Endothelial cell of umbilical vein (primary cell): ENCODE results near the gene AMN1.

Source experiments
- EZH2 ChIP-seq: IDR thresholded peaks from 2 replicates; pipeline ENCODE4 v1.6.1; 2012; ENCODE audit warnings: borderline replicate concordance, low read depth, mild to moderate bottlenecking, moderate library complexity, low read length, inconsistent platforms; ENCODE audit not compliant: severe bottlenecking
- MYC ChIP-seq: IDR thresholded peaks from one replicate; pipeline ENCODE4 v1.6.1; 2011; ENCODE audit warnings: mild to moderate bottlenecking, low read depth, low read length
- POLR2A ChIP-seq: IDR thresholded peaks from 2 replicates; pipeline ENCODE4 v1.6.1; 2012; ENCODE audit warnings: low read depth, mild to moderate bottlenecking, control low read depth, low read length
- POLR2AphosphoS5 ChIP-seq: IDR thresholded peaks from 2 replicates; pipeline ENCODE4 v1.6.1; 2012; ENCODE audit warnings: low read depth, mild to moderate bottlenecking, control low read depth, low read length, moderate library complexity; ENCODE audit not compliant: insufficient read depth
- TF ChIP-seq, protein P1 (sequence below), 2 donors: IDR thresholded peaks; 1 replicate in 1 of 2; 2 replicates in 1 of 2; pipeline ENCODE4 v1.5.1; 2011; ENCODE audit warnings: low read length in 2 of 2, mild to moderate bottlenecking in 2 of 2, moderate library complexity in 2 of 2, control low read depth in 1 of 2, inconsistent platforms in 1 of 2, low read depth in 1 of 2; ENCODE audit not compliant: insufficient read depth in 1 of 2; ENCODE audit errors: extremely low read depth in 1 of 2
- TF ChIP-seq, protein P2 (sequence below): IDR thresholded peaks from 2 replicates; pipeline ENCODE4 v1.6.1; 2011; ENCODE audit not compliant: insufficient read depth, insufficient read length

DNA sequence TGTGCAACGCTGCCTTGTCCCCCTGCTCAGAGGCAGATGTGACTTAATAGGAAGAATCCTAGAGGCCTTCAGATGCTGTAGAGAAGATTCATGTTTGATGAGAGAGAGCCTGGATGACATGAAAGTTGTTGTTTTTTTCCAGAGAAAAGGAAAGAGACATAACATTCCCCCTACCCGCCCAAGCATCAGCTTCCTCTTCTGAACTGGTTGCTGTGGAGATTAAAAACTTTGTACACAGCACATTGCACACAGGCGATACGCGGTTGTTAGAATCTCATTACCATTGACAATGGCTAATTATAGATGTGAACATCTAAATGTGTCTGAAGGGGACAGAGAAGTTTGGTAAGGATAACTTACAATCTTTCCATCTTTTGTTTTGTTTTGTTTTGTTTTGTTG is 82.9 kb downstream of the AMN1 start:
- TF ChIP-seq EZH2 (no peak), POLR2A (no peak), POLR2AphosphoS5 (no peak), MYC (no peak)
- TF ChIP-seq, protein P1, sequence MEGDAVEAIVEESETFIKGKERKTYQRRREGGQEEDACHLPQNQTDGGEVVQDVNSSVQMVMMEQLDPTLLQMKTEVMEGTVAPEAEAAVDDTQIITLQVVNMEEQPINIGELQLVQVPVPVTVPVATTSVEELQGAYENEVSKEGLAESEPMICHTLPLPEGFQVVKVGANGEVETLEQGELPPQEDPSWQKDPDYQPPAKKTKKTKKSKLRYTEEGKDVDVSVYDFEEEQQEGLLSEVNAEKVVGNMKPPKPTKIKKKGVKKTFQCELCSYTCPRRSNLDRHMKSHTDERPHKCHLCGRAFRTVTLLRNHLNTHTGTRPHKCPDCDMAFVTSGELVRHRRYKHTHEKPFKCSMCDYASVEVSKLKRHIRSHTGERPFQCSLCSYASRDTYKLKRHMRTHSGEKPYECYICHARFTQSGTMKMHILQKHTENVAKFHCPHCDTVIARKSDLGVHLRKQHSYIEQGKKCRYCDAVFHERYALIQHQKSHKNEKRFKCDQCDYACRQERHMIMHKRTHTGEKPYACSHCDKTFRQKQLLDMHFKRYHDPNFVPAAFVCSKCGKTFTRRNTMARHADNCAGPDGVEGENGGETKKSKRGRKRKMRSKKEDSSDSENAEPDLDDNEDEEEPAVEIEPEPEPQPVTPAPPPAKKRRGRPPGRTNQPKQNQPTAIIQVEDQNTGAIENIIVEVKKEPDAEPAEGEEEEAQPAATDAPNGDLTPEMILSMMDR (IDR thresholded peaks at IDR 0.05; ENCODE audit: extremely low read depth in 1 of 2, insufficient read depth in 1 of 2, low read depth in 1 of 2, low read length in 2 of 2) = no peak
- TF ChIP-seq, protein P2, sequence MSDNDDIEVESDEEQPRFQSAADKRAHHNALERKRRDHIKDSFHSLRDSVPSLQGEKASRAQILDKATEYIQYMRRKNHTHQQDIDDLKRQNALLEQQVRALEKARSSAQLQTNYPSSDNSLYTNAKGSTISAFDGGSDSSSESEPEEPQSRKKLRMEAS = no peak
